Upper lobe of left lung (tissue), 4 donors: ENCODE results near the gene ZDHHC17.

Experiments used
- POLR2A ChIP-seq, 4 donors: fragments of 450-650 bp; IDR thresholded peaks; one replicate each; pipeline ENCODE4 v1.5.1; 2016 to 2017; ENCODE audit warnings: antibody characterized with exemption in 4 of 4, mild to moderate bottlenecking in 2 of 4
- TF ChIP-seq, protein P1 (sequence below), 6 experiments: fragments of 450-650 bp in 4 of 6; fragments of 200-600 bp in 2 of 6; sonication (generic) in 2 of 6; IDR thresholded peaks; one replicate each; pipeline ENCODE4 v1.5.1; 2016 to 2019; ENCODE audit warnings: antibody characterized with exemption in 6 of 6

DNA sequence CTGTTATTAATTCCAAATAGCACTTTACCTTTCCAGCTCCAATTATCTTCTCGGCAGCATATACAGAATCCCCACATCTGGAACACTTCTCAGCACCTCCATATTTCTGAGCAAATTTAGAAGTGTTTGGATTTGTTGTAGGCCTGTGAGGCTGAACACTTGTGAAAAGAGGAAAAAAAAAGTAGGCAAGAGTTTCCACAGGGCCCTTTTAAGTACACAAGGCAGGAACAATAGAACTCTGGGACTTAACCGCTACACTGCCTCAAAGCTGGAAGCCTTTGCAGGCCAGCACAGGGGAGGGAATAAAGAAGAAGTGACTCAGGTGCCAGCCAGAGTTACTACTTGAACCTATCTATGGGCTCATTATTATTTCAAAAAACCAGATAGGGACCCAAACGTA is 96.3 kb downstream of the ZDHHC17 start:
- TF ChIP-seq, protein P1, sequence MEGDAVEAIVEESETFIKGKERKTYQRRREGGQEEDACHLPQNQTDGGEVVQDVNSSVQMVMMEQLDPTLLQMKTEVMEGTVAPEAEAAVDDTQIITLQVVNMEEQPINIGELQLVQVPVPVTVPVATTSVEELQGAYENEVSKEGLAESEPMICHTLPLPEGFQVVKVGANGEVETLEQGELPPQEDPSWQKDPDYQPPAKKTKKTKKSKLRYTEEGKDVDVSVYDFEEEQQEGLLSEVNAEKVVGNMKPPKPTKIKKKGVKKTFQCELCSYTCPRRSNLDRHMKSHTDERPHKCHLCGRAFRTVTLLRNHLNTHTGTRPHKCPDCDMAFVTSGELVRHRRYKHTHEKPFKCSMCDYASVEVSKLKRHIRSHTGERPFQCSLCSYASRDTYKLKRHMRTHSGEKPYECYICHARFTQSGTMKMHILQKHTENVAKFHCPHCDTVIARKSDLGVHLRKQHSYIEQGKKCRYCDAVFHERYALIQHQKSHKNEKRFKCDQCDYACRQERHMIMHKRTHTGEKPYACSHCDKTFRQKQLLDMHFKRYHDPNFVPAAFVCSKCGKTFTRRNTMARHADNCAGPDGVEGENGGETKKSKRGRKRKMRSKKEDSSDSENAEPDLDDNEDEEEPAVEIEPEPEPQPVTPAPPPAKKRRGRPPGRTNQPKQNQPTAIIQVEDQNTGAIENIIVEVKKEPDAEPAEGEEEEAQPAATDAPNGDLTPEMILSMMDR (IDR thresholded peaks at IDR 0.05): no peak
- no peak for TF ChIP-seq POLR2A (IDR thresholded peaks at IDR 0.05)
